ENCODE results near the gene GPAT2. TPM values are rescaled to one million over a fixed set of nuclear protein-coding genes. Genes with fewer than 3 reads are reported as not detected.
"Not testable (repeated sequence)": the region's sequence is repeated elsewhere in the genome, so short reads cannot be mapped to it uniquely, and the experiment has no call there.

GPAT2 gene
- total RNA-seq, 1 donor from 2014 or later, result 0.15 TPM

- DNase-seq (ENCODE audit: low spot score); H3K9me3 Mint-ChIP-seq (ENCODE audit: unreplicated experiment); H3K27ac Mint-ChIP-seq (ENCODE audit: unreplicated experiment); H3K4me3 Mint-ChIP-seq (ENCODE audit: unreplicated experiment); H3K27me3 Mint-ChIP-seq (ENCODE audit: unreplicated experiment); H3K4me1 Mint-ChIP-seq (ENCODE audit: unreplicated experiment); H3K36me3 Mint-ChIP-seq (ENCODE audit: low read depth, unreplicated experiment): not testable (repeated sequence)
Observed at GRCh38 chr2:96061901-96062300, 27.2 kb upstream of the GPAT2 start.

GRCh38 chr2:96061197-96061817 lies 26.6 kb upstream of the GPAT2 start:
- not testable (repeated sequence) for H3K4me3 Mint-ChIP-seq (ENCODE audit: unreplicated experiment); H3K4me1 Mint-ChIP-seq (ENCODE audit: unreplicated experiment); H3K9me3 Mint-ChIP-seq (ENCODE audit: unreplicated experiment); H3K36me3 Mint-ChIP-seq (ENCODE audit: low read depth, unreplicated experiment); DNase-seq (ENCODE audit: low spot score); H3K27ac Mint-ChIP-seq (ENCODE audit: unreplicated experiment); H3K27me3 Mint-ChIP-seq (ENCODE audit: unreplicated experiment)

GRCh38 chr2:96060325-96060724 lies 25.6 kb upstream of the GPAT2 start:
- H3K9me3 Mint-ChIP-seq (ENCODE audit: unreplicated experiment); H3K27ac Mint-ChIP-seq (ENCODE audit: unreplicated experiment); H3K4me1 Mint-ChIP-seq (ENCODE audit: unreplicated experiment); DNase-seq (ENCODE audit: low spot score); H3K36me3 Mint-ChIP-seq (ENCODE audit: low read depth, unreplicated experiment); H3K4me3 Mint-ChIP-seq (ENCODE audit: unreplicated experiment); H3K27me3 Mint-ChIP-seq (ENCODE audit: unreplicated experiment): not testable (repeated sequence)

GRCh38 chr2:96059443-96059842 lies 24.7 kb upstream of the GPAT2 start:
- not testable (repeated sequence) for H3K4me1 Mint-ChIP-seq (ENCODE audit: unreplicated experiment); H3K27ac Mint-ChIP-seq (ENCODE audit: unreplicated experiment); H3K4me3 Mint-ChIP-seq (ENCODE audit: unreplicated experiment); DNase-seq (ENCODE audit: low spot score); H3K27me3 Mint-ChIP-seq (ENCODE audit: unreplicated experiment); H3K9me3 Mint-ChIP-seq (ENCODE audit: unreplicated experiment); H3K36me3 Mint-ChIP-seq (ENCODE audit: low read depth, unreplicated experiment)

GRCh38 chr2:96055830-96056229 lies 21.1 kb upstream of the GPAT2 start:
- H3K36me3 Mint-ChIP-seq (ENCODE audit: low read depth, unreplicated experiment); H3K4me1 Mint-ChIP-seq (ENCODE audit: unreplicated experiment); H3K27ac Mint-ChIP-seq (ENCODE audit: unreplicated experiment); H3K9me3 Mint-ChIP-seq (ENCODE audit: unreplicated experiment); H3K27me3 Mint-ChIP-seq (ENCODE audit: unreplicated experiment); DNase-seq (ENCODE audit: low spot score); H3K4me3 Mint-ChIP-seq (ENCODE audit: unreplicated experiment): not testable (repeated sequence)

GRCh38 chr2:96054537-96054936 lies 19.8 kb upstream of the GPAT2 start:
- not testable (repeated sequence) for H3K4me3 Mint-ChIP-seq (ENCODE audit: unreplicated experiment); H3K9me3 Mint-ChIP-seq (ENCODE audit: unreplicated experiment); H3K27ac Mint-ChIP-seq (ENCODE audit: unreplicated experiment); H3K27me3 Mint-ChIP-seq (ENCODE audit: unreplicated experiment); H3K36me3 Mint-ChIP-seq (ENCODE audit: low read depth, unreplicated experiment); DNase-seq (ENCODE audit: low spot score); H3K4me1 Mint-ChIP-seq (ENCODE audit: unreplicated experiment)

GRCh38 chr2:96053385-96053784 lies 18.7 kb upstream of the GPAT2 start:
- not testable (repeated sequence) for H3K36me3 Mint-ChIP-seq (ENCODE audit: low read depth, unreplicated experiment); H3K27me3 Mint-ChIP-seq (ENCODE audit: unreplicated experiment); H3K27ac Mint-ChIP-seq (ENCODE audit: unreplicated experiment); H3K4me1 Mint-ChIP-seq (ENCODE audit: unreplicated experiment); H3K4me3 Mint-ChIP-seq (ENCODE audit: unreplicated experiment); DNase-seq (ENCODE audit: low spot score); H3K9me3 Mint-ChIP-seq (ENCODE audit: unreplicated experiment)

GRCh38 chr2:96052632-96053031 lies 17.9 kb upstream of the GPAT2 start:
- H3K36me3 Mint-ChIP-seq (ENCODE audit: low read depth, unreplicated experiment); H3K27me3 Mint-ChIP-seq (ENCODE audit: unreplicated experiment); H3K4me3 Mint-ChIP-seq (ENCODE audit: unreplicated experiment); DNase-seq (ENCODE audit: low spot score); H3K4me1 Mint-ChIP-seq (ENCODE audit: unreplicated experiment); H3K9me3 Mint-ChIP-seq (ENCODE audit: unreplicated experiment); H3K27ac Mint-ChIP-seq (ENCODE audit: unreplicated experiment): not testable (repeated sequence)

GRCh38 chr2:96049917-96050262 lies 15.2 kb upstream of the GPAT2 start:
- not testable (repeated sequence) for DNase-seq (ENCODE audit: low spot score); H3K4me3 Mint-ChIP-seq (ENCODE audit: unreplicated experiment); H3K27me3 Mint-ChIP-seq (ENCODE audit: unreplicated experiment); H3K36me3 Mint-ChIP-seq (ENCODE audit: low read depth, unreplicated experiment); H3K4me1 Mint-ChIP-seq (ENCODE audit: unreplicated experiment); H3K27ac Mint-ChIP-seq (ENCODE audit: unreplicated experiment); H3K9me3 Mint-ChIP-seq (ENCODE audit: unreplicated experiment)

- not testable (repeated sequence) for DNase-seq (ENCODE audit: low spot score); H3K27ac Mint-ChIP-seq (ENCODE audit: unreplicated experiment); H3K4me1 Mint-ChIP-seq (ENCODE audit: unreplicated experiment); H3K9me3 Mint-ChIP-seq (ENCODE audit: unreplicated experiment); H3K4me3 Mint-ChIP-seq (ENCODE audit: unreplicated experiment); H3K36me3 Mint-ChIP-seq (ENCODE audit: low read depth, unreplicated experiment); H3K27me3 Mint-ChIP-seq (ENCODE audit: unreplicated experiment)
Observed at GRCh38 chr2:96049049-96049916, 14.6 kb upstream of the GPAT2 start.

- H3K36me3 Mint-ChIP-seq (ENCODE audit: low read depth, unreplicated experiment); H3K4me1 Mint-ChIP-seq (ENCODE audit: unreplicated experiment); H3K4me3 Mint-ChIP-seq (ENCODE audit: unreplicated experiment); H3K27me3 Mint-ChIP-seq (ENCODE audit: unreplicated experiment); DNase-seq (ENCODE audit: low spot score); H3K9me3 Mint-ChIP-seq (ENCODE audit: unreplicated experiment); H3K27ac Mint-ChIP-seq (ENCODE audit: unreplicated experiment): not testable (repeated sequence)
Observed at GRCh38 chr2:96035554-96035953, 838 bp upstream of the GPAT2 start.

- H3K27ac Mint-ChIP-seq (ENCODE audit: unreplicated experiment); DNase-seq (ENCODE audit: low spot score); H3K4me1 Mint-ChIP-seq (ENCODE audit: unreplicated experiment); H3K4me3 Mint-ChIP-seq (ENCODE audit: unreplicated experiment); H3K36me3 Mint-ChIP-seq (ENCODE audit: low read depth, unreplicated experiment); H3K27me3 Mint-ChIP-seq (ENCODE audit: unreplicated experiment); H3K9me3 Mint-ChIP-seq (ENCODE audit: unreplicated experiment): not testable (repeated sequence)
Observed at GRCh38 chr2:96033997-96034396, 719 bp downstream of the GPAT2 start.
